IPS-18c (cell line): ENCODE data around the gene CREB5.

Experiments used
- H3K4me3 ChIP-seq: 2 replicates; pipeline ENCODE4 v1.7.0; 2013; ENCODE audit warnings: low read depth, mild to moderate bottlenecking, low read length, moderate library complexity; ENCODE audit not compliant: insufficient read depth
- H3K9me3 ChIP-seq: one replicate; pipeline ENCODE4 v1.6.1; 2013; ENCODE audit warnings: mild to moderate bottlenecking, low read length, moderate library complexity; ENCODE audit not compliant: control insufficient read depth, insufficient read depth

Gene CREB5

GRCh38 chr7:28423112-28423511, 10.8 kb downstream of the CREB5 start:
- no peak overlapping the region for H3K4me3 ChIP-seq

GRCh38 chr7:28423918-28424514, 11.7 kb downstream of the CREB5 start:
- Histone ChIP-seq H3K9me3 (no peaks in the 10 kb centered on the region), H3K4me3 (no peak overlapping the region)

More at GRCh38 chr7:28423112-28423511, 10.8 kb downstream of the CREB5 start:
- no peaks in the 10 kb centered on the region for H3K9me3 ChIP-seq

DNA sequence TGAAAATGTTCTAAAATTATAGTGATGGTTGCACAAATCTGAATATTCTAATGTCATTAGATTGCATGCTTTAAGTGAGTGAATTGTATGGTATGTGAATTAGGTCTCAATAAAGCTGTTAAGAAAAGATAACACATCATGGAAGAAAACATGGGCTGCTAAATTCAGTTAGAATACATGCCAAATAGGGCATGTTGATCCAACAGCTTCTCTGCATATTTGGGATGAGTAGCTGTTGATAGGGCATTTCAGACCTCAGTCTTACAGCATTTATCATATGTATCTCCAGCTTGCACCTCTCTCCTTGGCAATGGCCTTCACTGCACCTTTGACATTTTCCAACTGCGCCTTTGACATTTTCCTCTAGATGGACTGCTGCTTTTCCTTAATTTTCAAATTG, 13.2 kb downstream of the CREB5 start:
- no peak overlapping the region for H3K4me3 ChIP-seq
- H3K9me3 ChIP-seq: no peaks in the 10 kb centered on the region

GRCh38 chr7:28427236-28427635, 14.9 kb downstream of the CREB5 start:
- Histone ChIP-seq H3K9me3 (no peaks in the 10 kb centered on the region), H3K4me3 (no peak overlapping the region)

DNA sequence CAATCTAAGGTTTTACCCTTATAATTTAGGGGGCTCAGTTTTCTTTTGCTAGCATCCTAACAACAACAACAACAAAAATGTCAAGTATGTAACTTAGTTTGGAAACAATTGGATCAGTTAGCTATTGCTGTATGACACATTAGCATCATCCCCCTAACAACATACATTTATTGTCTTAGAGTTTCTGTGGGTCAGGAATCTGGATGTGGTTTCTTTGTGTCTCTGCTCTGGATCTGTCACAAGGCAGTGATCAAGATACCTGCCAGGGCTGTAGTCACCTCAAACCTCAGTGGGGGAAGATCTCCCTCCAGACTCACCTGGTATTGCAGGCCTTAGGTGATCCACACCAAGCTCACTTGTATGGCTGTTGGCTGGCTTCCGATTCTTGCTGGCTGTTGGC, 18.3 kb downstream of the CREB5 start:
- Histone ChIP-seq H3K4me3 (no peak overlapping the region), H3K9me3 (no peaks in the 10 kb centered on the region)

DNA sequence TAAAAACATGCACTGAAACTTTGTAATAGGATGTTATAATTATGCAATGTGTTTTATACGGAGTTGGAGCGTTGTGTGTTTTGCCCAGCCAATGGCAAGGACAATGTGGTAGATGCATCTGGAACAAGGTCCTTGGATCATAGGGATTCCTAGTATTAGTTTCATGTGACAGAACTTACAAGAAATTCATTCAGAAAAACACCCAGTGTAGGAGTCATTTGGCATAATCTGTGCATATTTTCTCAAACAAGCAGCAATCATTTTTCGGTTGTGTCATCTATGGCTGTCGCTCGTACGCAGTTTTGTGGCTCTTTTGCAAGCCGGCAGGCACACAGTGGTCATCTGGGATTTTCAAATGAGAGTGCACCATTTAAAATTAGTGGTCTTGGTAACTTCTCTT, 19.8 kb downstream of the CREB5 start:
- H3K9me3 ChIP-seq: no peaks in the 10 kb centered on the region
- no peak overlapping the region for H3K4me3 ChIP-seq

GRCh38 chr7:28433039-28433438, 20.7 kb downstream of the CREB5 start:
- no peak overlapping the region for H3K4me3 ChIP-seq
- no peaks in the 10 kb centered on the region for H3K9me3 ChIP-seq

DNA sequence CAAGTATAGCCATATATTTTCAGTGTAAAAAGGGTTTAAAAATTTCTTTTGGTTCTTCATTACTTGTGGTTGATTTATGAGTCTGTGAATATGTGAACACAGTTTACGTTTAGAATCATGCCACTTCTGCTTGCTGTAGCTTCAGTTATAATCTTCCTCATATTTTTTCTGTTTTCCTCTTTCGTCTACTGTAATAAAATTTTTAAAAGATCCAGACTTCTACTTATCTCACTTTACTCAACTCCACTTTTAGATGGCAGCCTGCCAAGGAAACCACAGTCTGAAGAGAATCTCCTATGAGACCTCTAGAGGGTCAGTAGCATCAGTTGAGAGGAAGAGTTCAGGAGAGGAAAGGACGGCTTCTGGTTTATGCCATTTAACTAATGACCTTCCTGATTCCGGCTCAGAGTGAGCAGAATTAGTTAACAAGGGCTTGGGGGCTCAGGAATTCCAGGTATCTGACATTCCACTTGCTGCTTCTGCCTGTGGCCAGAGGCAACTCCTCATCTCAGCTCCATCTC, 21.4 kb downstream of the CREB5 start:
- no peak overlapping the region for H3K4me3 ChIP-seq
- H3K9me3 ChIP-seq: no peaks in the 10 kb centered on the region

DNA sequence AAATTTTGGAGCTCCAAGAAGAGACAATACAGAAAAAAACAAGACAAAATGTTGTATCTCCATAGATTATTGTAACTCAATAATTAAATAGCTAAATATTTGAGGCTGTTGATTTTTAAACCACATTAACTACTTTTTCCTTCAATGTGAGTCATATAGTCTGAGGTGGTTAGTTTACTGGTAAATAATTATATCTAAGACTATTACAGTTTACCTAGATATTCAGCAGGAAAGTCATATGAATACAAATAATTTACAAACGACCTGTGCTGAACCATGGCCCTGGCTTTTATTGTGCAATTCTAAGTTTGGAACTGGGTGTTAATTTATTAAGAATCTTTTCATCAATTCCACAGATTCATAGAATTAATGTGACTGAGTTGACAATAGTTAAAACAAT, 22.2 kb downstream of the CREB5 start:
- H3K9me3 ChIP-seq: no peaks in the 10 kb centered on the region
- no peak overlapping the region for H3K4me3 ChIP-seq

- no peaks in the 10 kb centered on the region for H3K9me3 ChIP-seq
- no peak overlapping the region for H3K4me3 ChIP-seq
Measured at GRCh38 chr7:28435152-28435551, 22.8 kb downstream of the CREB5 start.

- Histone ChIP-seq H3K9me3 (no peaks in the 10 kb centered on the region), H3K4me3 (no peak overlapping the region)
Measured at GRCh38 chr7:28435732-28436378, 23.5 kb downstream of the CREB5 start.

- Histone ChIP-seq H3K9me3 (no peaks in the 10 kb centered on the region), H3K4me3 (no peak overlapping the region)
Measured at GRCh38 chr7:28440055-28440601, 27.8 kb downstream of the CREB5 start.

DNA sequence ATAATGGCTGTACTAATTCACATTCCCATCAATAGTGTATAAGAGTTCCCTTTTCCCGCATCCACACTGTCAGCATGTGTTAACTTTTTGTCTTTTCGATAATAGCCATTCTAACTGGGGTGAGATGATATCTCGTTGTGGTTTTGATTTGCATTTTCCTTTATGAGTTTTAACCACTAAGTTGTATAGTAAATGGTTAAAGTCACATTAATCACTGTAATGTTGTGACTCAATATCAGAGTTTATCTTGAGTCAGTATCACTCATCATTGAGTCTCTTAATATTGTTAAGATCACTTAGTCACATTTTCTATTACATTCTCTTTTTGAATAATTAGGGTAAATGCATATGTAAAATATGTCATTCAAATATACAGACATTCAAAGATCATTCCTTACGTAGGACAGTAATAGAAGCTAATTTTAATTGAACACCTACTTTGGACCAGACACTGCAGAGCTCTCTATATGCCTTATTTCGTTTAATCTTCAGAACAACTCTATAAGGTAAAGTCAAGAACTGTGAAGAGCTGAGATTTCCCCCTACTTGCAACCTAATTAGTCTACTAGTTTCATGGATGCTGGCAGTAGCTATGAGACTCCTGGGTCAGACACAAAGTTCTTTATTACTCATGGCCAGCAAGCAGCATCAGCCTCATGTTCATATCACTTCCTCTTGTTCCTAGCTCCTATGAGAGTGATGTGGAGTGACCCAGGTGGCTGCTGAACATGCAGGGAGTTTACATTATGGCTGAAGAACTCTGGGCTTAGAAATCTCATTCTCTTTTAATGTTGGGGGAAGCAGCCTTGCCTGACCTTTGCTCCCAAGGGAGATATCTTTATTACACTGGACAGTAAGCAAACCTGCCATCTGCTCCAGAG, 30.5 kb downstream of the CREB5 start:
- Histone ChIP-seq H3K9me3 (no peaks in the 10 kb centered on the region), H3K4me3 (no peak overlapping the region)

GRCh38 chr7:28446131-28446530, 33.8 kb downstream of the CREB5 start:
- no peak overlapping the region for H3K4me3 ChIP-seq
- no peaks in the 10 kb centered on the region for H3K9me3 ChIP-seq

DNA sequence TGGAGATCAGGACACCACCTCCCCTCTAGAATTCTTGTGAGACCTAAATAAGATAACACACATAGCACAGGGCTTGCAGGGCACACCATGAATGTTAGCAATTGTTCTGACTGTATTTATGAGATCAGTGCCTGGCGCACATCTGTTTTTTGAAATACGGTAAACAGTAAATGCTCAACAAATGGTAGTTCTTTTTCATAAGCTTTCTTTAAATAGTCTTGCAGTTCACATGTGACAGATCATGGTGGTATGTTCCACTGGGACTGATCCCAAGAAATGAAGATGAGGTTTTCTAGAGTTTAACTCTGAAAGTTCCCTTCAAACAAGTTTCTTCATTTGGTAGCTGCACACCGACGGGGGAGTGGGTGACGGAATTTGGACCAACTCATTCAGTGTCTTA, 34.8 kb downstream of the CREB5 start:
- Histone ChIP-seq H3K9me3 (no peaks in the 10 kb centered on the region), H3K4me3 (no peak overlapping the region)

GRCh38 chr7:28448708-28449107, 36.4 kb downstream of the CREB5 start:
- no peaks in the 10 kb centered on the region for H3K9me3 ChIP-seq

GRCh38 chr7:28452681-28453080, 40.4 kb downstream of the CREB5 start:
- no peaks in the 10 kb centered on the region for H3K9me3 ChIP-seq
- H3K4me3 ChIP-seq: no peak overlapping the region

More at GRCh38 chr7:28448708-28449107, 36.4 kb downstream of the CREB5 start:
- H3K4me3 ChIP-seq: no peak overlapping the region

DNA sequence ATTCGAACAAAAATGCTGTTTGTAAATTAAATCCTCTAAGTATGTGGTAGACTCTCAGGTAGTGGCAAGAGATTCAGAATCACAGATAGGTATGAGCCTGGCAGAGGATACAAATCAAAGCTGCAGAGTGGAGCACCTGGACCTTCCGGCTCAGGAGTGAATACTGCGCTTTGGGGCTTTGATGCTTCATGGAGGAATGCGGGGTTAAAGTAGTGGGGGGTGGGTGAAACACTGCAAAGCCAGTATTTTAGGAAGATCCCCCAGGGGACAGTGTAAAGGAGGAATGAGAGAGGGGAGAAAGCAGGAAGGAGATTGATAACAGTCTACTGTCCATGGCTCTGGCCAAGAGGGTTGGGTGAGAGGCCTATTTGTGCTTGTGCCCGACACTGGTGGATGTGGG, 43.2 kb downstream of the CREB5 start:
- no peaks in the 10 kb centered on the region for H3K9me3 ChIP-seq
- no peak overlapping the region for H3K4me3 ChIP-seq
